GM10266 (cell line): ENCODE results near the gene BET1L.

Experiments
- DNase-seq: peaks from one replicate; pipeline ENCODE4 v3.0.0; 2012; ENCODE audit errors: extremely low spot score
- CTCF ChIP-seq: IDR thresholded peaks from 2 replicates; pipeline ENCODE4 v1.5.1; 2012; ENCODE audit warnings: mild to moderate bottlenecking, low read depth; ENCODE audit not compliant: control insufficient read depth, insufficient read depth; ENCODE audit errors: missing control alignments

Gene BET1L

GRCh38 chr11:204587-205109, 2.6 kb downstream of the BET1L start:
- TF ChIP-seq CTCF, result no peak
- DNase-seq, result no peak

GRCh38 chr11:203945-204586, 3.1 kb downstream of the BET1L start:
- no peak for DNase-seq
- no peak for TF ChIP-seq CTCF

GRCh38 chr11:203056-203944, 3.9 kb downstream of the BET1L start:
- no peak for DNase-seq
- no peak for TF ChIP-seq CTCF

DNA sequence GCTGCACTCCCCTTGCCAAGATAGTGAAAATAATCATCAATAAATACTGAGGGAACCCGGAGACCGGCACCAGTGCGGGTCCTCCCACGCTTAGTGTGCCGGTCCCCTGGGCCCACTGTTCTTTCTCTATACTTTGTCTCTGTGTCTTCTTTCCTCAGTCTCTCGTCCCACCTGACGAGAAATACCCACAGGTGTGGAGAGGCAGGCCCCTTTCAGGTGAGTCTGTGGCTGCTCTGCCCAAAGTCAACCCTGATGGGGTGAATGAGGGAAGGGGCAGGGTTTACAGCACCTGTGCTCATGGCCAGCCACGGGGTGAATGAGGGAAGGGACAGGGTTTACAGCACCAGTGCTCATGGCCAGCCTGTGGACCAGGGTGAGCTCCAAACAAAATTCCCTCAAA, 4.7 kb downstream of the BET1L start:
- no peak for DNase-seq
- no peak for TF ChIP-seq CTCF

DNA sequence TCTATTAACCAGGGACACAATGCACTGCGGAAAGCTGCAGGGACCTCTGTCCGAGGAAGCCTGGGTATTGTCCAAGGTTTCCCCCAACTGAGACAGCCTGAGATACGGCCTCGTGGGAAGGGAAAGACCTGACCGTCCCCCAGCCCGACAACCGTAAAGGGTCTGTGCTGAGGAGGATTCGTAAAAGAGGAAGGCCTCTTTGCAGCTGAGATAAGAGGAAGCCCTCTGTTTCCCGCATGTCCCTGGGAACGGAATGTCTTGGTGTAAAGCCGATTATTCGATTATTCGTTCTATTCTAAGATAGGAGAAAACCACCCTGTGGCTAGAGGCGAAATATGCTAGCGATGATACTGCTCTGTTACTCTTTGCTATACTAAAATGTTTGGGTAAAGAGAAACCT, 5.2 kb downstream of the BET1L start:
- DNase-seq, result no peak
- no peak for TF ChIP-seq CTCF

DNA sequence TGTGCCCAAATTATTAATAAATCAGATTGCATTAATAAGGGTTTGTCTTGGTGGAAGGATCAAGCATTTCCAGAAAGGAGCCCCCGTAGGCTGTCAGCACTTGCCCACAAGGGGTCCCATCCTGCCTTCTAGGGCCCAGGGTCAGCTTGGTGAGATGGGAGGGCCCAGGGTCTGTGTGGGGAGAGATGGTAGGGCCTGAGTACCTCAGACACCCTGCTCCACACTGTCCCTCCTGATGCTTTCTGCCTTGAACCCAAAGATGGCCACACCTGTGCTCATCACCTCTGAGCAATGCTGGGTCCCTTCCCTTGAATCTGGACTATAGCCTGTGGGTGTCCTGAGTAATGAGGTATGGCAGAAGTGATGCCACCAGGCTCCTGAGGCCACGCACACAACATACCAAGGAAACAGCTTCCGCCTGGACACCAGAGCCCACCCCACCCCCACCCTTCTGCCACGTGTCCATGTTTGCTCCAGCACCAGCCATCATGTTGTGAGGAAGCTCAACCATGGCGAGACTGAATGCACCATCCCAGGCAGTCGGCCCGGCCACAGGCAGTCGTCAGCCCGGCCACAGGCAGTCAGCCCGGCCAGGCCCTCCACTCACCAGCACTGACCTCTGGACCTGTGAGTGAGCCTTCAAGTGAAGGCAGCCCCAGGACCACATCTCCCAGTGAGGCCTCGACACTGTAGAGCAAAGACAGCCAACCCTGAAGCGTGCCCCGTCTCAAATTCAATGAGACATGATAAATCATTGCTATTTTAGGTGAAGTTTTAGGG, 6.8 kb downstream of the BET1L start:
- TF ChIP-seq CTCF, result no peak
- DNase-seq, result no peak
